IPS-18c (cell line): ENCODE measurements around the gene ZDHHC23.

Experiments
- H3K4me3 ChIP-seq: 2 replicates; pipeline ENCODE4 v1.7.0; 2013; ENCODE audit warnings: low read depth, mild to moderate bottlenecking, low read length, moderate library complexity; ENCODE audit not compliant: insufficient read depth
- H3K9me3 ChIP-seq: one replicate; pipeline ENCODE4 v1.6.1; 2013; ENCODE audit warnings: mild to moderate bottlenecking, low read length, moderate library complexity; ENCODE audit not compliant: control insufficient read depth, insufficient read depth

Gene ZDHHC23

GRCh38 chr3:113947372-113948014, at the start of gene ZDHHC23:
Gene ZDHHC23 (plus strand): TSS chr3:113948013. CDS start chr3:113948803, 790 bp downstream.
- peak within 1 kb of the TSS; percentile 69 for H3K4me3 ChIP-seq
- H3K9me3 ChIP-seq = no peaks in the 10 kb centered on the region

GRCh38 chr3:113898892-113899291, 48.9 kb upstream of the ZDHHC23 start:
- no peak overlapping the region for H3K4me3 ChIP-seq
- H3K9me3 ChIP-seq = no peaks in the 10 kb centered on the region

GRCh38 chr3:113906568-113907140, 41.2 kb upstream of the ZDHHC23 start:
- H3K4me3 ChIP-seq = no peak overlapping the region

GRCh38 chr3:113908133-113908532, 39.7 kb upstream of the ZDHHC23 start:
- no peaks in the 10 kb centered on the region for H3K9me3 ChIP-seq

More at GRCh38 chr3:113906568-113907140, 41.2 kb upstream of the ZDHHC23 start:
- no peaks in the 10 kb centered on the region for H3K9me3 ChIP-seq

GRCh38 chr3:113910966-113911365, 36.8 kb upstream of the ZDHHC23 start:
- Histone ChIP-seq H3K9me3 (no peaks in the 10 kb centered on the region), H3K4me3 (no peak overlapping the region)

More at GRCh38 chr3:113908133-113908532, 39.7 kb upstream of the ZDHHC23 start:
- no peak overlapping the region for H3K4me3 ChIP-seq

- Histone ChIP-seq H3K4me3 (no peak overlapping the region), H3K9me3 (no peaks in the 10 kb centered on the region)
Measured at GRCh38 chr3:113912552-113913236, 35.1 kb upstream of the ZDHHC23 start.

GRCh38 chr3:113914646-113915045, 33.2 kb upstream of the ZDHHC23 start:
- Histone ChIP-seq H3K4me3 (no peak overlapping the region), H3K9me3 (no peaks in the 10 kb centered on the region)

GRCh38 chr3:113927556-113927955, 20.3 kb upstream of the ZDHHC23 start:
- no peaks in the 10 kb centered on the region for H3K9me3 ChIP-seq
- H3K4me3 ChIP-seq = no peak overlapping the region

GRCh38 chr3:113946831-113947230, 982 bp upstream of the ZDHHC23 start:
- H3K9me3 ChIP-seq = no peaks in the 10 kb centered on the region
- H3K4me3 ChIP-seq = peak overlapping the region; percentile 69; the same call in 1 of the 2 replicates

GRCh38 chr3:113948015-113948917, 453 bp downstream of the ZDHHC23 start:
- peak overlapping the region; percentile 69 for H3K4me3 ChIP-seq
- no peaks in the 10 kb centered on the region for H3K9me3 ChIP-seq

- no peaks in the 10 kb centered on the region for H3K9me3 ChIP-seq
Measured at GRCh38 chr3:113952921-113953320, 5.1 kb downstream of the ZDHHC23 start.

GRCh38 chr3:113953677-113954076, 5.9 kb downstream of the ZDHHC23 start:
- Histone ChIP-seq H3K9me3 (no peaks in the 10 kb centered on the region), H3K4me3 (no peak overlapping the region)

More at GRCh38 chr3:113952921-113953320, 5.1 kb downstream of the ZDHHC23 start:
- no peak overlapping the region for H3K4me3 ChIP-seq

GRCh38 chr3:113954091-113954685, 6.4 kb downstream of the ZDHHC23 start:
- Histone ChIP-seq H3K9me3 (no peaks in the 10 kb centered on the region), H3K4me3 (no peak overlapping the region)

- Histone ChIP-seq H3K9me3 (no peaks in the 10 kb centered on the region), H3K4me3 (no peak overlapping the region)
Measured at GRCh38 chr3:113963879-113964278, 16.1 kb downstream of the ZDHHC23 start.

GRCh38 chr3:113966172-113966571, 18.4 kb downstream of the ZDHHC23 start:
- no peaks in the 10 kb centered on the region for H3K9me3 ChIP-seq
- H3K4me3 ChIP-seq = no peak overlapping the region

- no peak overlapping the region for H3K4me3 ChIP-seq
- H3K9me3 ChIP-seq = no peaks in the 10 kb centered on the region
Measured at GRCh38 chr3:113968986-113969385, 21.2 kb downstream of the ZDHHC23 start.

GRCh38 chr3:113977822-113978221, 30.0 kb downstream of the ZDHHC23 start:
- no peak overlapping the region for H3K4me3 ChIP-seq

More at GRCh38 chr3:113977822-113978221, 30.0 kb downstream of the ZDHHC23 start:
- no peaks in the 10 kb centered on the region for H3K9me3 ChIP-seq
